ENCODE results near the gene CLEC3A. TPM values are rescaled to one million over a fixed set of nuclear protein-coding genes. Genes with fewer than 3 reads are reported as not detected.
"Not testable (repeated sequence)": the region's sequence is repeated elsewhere in the genome, so short reads cannot be mapped to it uniquely, and the experiment has no call there.

Gene CLEC3A
- total RNA-seq (2014; rRNA removed; shearing (Covaris generic)) = not detected in 2 replicates

- DNase-seq (ENCODE audit: low read depth) = no peak
Observed at GRCh38 chr16:78022347-78023060, at the start of gene CLEC3A. CLEC3A (plus strand) TSS chr16:78022548; CDS start chr16:78022627, 79 bp downstream.

- DNase-seq (ENCODE audit: low read depth) = peak; percentile 20
Observed at GRCh38 chr16:77974883-77975282, 47.5 kb upstream of the CLEC3A start.

- no peak for DNase-seq (ENCODE audit: low read depth)
Observed at GRCh38 chr16:77975942-77976341, 46.4 kb upstream of the CLEC3A start.

- DNase-seq (ENCODE audit: low read depth) = no peak
Observed at GRCh38 chr16:77977339-77977738, 45.0 kb upstream of the CLEC3A start.

- DNase-seq (ENCODE audit: low read depth) = no peak
Observed at GRCh38 chr16:77985111-77985510, 37.2 kb upstream of the CLEC3A start.

- DNase-seq (ENCODE audit: low read depth) = no peak
Observed at GRCh38 chr16:77986011-77986740, 36.2 kb upstream of the CLEC3A start.

- DNase-seq (ENCODE audit: low read depth) = no peak
Observed at GRCh38 chr16:77987810-77988209, 34.5 kb upstream of the CLEC3A start.

GRCh38 chr16:77989846-77990245, 32.5 kb upstream of the CLEC3A start:
- DNase-seq (ENCODE audit: low read depth) = no peak

- no peak for DNase-seq (ENCODE audit: low read depth)
Observed at GRCh38 chr16:77991701-77992100, 30.6 kb upstream of the CLEC3A start.

GRCh38 chr16:77992381-77992780, 30.0 kb upstream of the CLEC3A start:
- not testable (repeated sequence) for DNase-seq (ENCODE audit: low read depth)

- DNase-seq (ENCODE audit: low read depth) = peak; percentile 53
Observed at GRCh38 chr16:77993111-77993985, 29.0 kb upstream of the CLEC3A start.

GRCh38 chr16:77995843-77996455, 26.4 kb upstream of the CLEC3A start:
- DNase-seq (ENCODE audit: low read depth) = no peak

GRCh38 chr16:77998350-77999023, 23.9 kb upstream of the CLEC3A start:
- no peak for DNase-seq (ENCODE audit: low read depth)

- no peak for DNase-seq (ENCODE audit: low read depth)
Observed at GRCh38 chr16:78001451-78002025, 20.8 kb upstream of the CLEC3A start.

- DNase-seq (ENCODE audit: low read depth) = peak; percentile 86
Observed at GRCh38 chr16:78002915-78003538, 19.3 kb upstream of the CLEC3A start.

GRCh38 chr16:78004517-78004916, 17.8 kb upstream of the CLEC3A start:
- no peak for DNase-seq (ENCODE audit: low read depth)

GRCh38 chr16:78005881-78006280, 16.5 kb upstream of the CLEC3A start:
- peak; percentile 17 for DNase-seq (ENCODE audit: low read depth)

- no peak for DNase-seq (ENCODE audit: low read depth)
Observed at GRCh38 chr16:78007121-78007520, 15.2 kb upstream of the CLEC3A start.

GRCh38 chr16:78024159-78024558, 1.8 kb downstream of the CLEC3A start:
- DNase-seq (ENCODE audit: low read depth) = no peak

- DNase-seq (ENCODE audit: low read depth) = no peak
Observed at GRCh38 chr16:78025631-78026030, 3.3 kb downstream of the CLEC3A start.

All from Daoy (cell line).